HEK293 (cell line): ENCODE data around the gene CCDC28B.

ENCODE experiments used
- CTCF ChIA-PET: fragments of 350-600 bp; formaldehyde crosslinking; extraction: SDS; loops from one replicate; lab custom pipeline; 2021; ENCODE audit warnings: antibody characterized with exemption; lab: Yijun Ruan, JAX
- POLR2A ChIA-PET: fragments of 300-600 bp; formaldehyde crosslinking; extraction: SDS; loops from one replicate; lab custom pipeline; 2020; ENCODE audit warnings: antibody characterized with exemption, inconsistent platforms; lab: Yijun Ruan, JAX
- H3K27ac ChIP-seq: fragments of 200-500 bp; sonication (Bioruptor generic); 2 replicates; pipeline ENCODE4 v1.5.1; 2014; ENCODE audit warnings: low read depth, low read length, control low read depth, inconsistent platforms; ENCODE audit errors: extremely low read depth
- H3K36me3 ChIP-seq, 2 experiments: fragments of 200-500 bp in 1 of 2; sonication (Bioruptor generic) in 1 of 2; 1 replicate in 1 of 2; 2 replicates in 1 of 2; pipeline ENCODE4 v1.5.1; 2014 to 2017; ENCODE audit warnings: inconsistent platforms in 2 of 2, low read length in 2 of 2; ENCODE audit not compliant: control insufficient read depth in 2 of 2, insufficient read depth in 1 of 2
- H3K4me1 ChIP-seq: fragments of 200-500 bp; sonication (Bioruptor generic); 2 replicates; pipeline ENCODE4 v1.5.1; 2014; ENCODE audit warnings: mild to moderate bottlenecking, low read length, inconsistent platforms; ENCODE audit not compliant: control insufficient read depth, insufficient read depth
- H3K4me3 ChIP-seq: 2 replicates; pipeline ENCODE4 v1.5.1; 2011; ENCODE audit warnings: low read depth, mild to moderate bottlenecking, control low read depth, low read length, moderate library complexity
- H3K9me3 ChIP-seq: fragments of 200-500 bp; sonication (Bioruptor generic); 2 replicates; pipeline ENCODE4 v1.5.1; 2014; ENCODE audit warnings: low read depth, low read length, inconsistent platforms; ENCODE audit not compliant: control insufficient read depth, insufficient read depth
- BCL11A ChIP-seq: fragments of 450-650 bp; formaldehyde crosslinking; IDR thresholded peaks from 2 replicates; pipeline ENCODE4 v1.5.1; 2016; ENCODE audit warnings: low read depth, missing biosample characterization, missing genetic modification characterization
- SETDB1 ChIP-seq: IDR thresholded peaks from one replicate; pipeline ENCODE4 v1.6.1; 2017; ENCODE audit warnings: mild to moderate bottlenecking, low read length, moderate library complexity, mixed read lengths; ENCODE audit not compliant: insufficient read length
- ZFHX2 ChIP-seq: fragments of 450-650 bp; formaldehyde crosslinking; conservative IDR thresholded peaks from 2 replicates; pipeline ENCODE4 v1.5.1; 2016; ENCODE audit warnings: missing biosample characterization, missing genetic modification characterization
- ZFP3 ChIP-seq: fragments of 450-650 bp; formaldehyde crosslinking; IDR thresholded peaks from 2 replicates; pipeline ENCODE4 v1.5.1; 2016; ENCODE audit warnings: low read depth, missing biosample characterization, missing genetic modification characterization
- ZIC2 ChIP-seq: fragments of 450-650 bp; formaldehyde crosslinking; IDR thresholded peaks from 2 replicates; pipeline ENCODE4 v1.5.1; 2016; ENCODE audit warnings: missing biosample characterization, missing genetic modification characterization
- ZNF157 ChIP-seq: fragments of 450-650 bp; formaldehyde crosslinking; IDR thresholded peaks from 2 replicates; pipeline ENCODE4 v1.5.1; 2016; ENCODE audit warnings: missing biosample characterization, missing genetic modification characterization
- ZNF23 ChIP-seq: fragments of 450-650 bp; formaldehyde crosslinking; IDR thresholded peaks from 2 replicates; pipeline ENCODE4 v1.5.1; 2016; ENCODE audit warnings: missing biosample characterization, missing genetic modification characterization, borderline replicate concordance
- ZNF266 ChIP-seq: fragments of 450-650 bp; formaldehyde crosslinking; IDR thresholded peaks from 2 replicates; pipeline ENCODE4 v1.5.1; 2016; ENCODE audit warnings: missing biosample characterization, missing genetic modification characterization, low read depth
- ZNF302 ChIP-seq: fragments of 450-650 bp; formaldehyde crosslinking; IDR thresholded peaks from 2 replicates; pipeline ENCODE4 v1.5.1; 2016; ENCODE audit warnings: missing biosample characterization, missing genetic modification characterization, low read depth
- ZNF354C ChIP-seq: fragments of 450-650 bp; formaldehyde crosslinking; IDR thresholded peaks from 2 replicates; pipeline ENCODE4 v1.5.1; 2016; ENCODE audit warnings: missing biosample characterization, missing genetic modification characterization, low read depth, borderline replicate concordance
- ZNF423 ChIP-seq: fragments of 450-650 bp; formaldehyde crosslinking; IDR thresholded peaks from 2 replicates; pipeline ENCODE4 v1.5.1; 2016; ENCODE audit warnings: missing biosample characterization, missing genetic modification characterization
- ZNF48 ChIP-seq: fragments of 450-650 bp; formaldehyde crosslinking; IDR thresholded peaks from 2 replicates; pipeline ENCODE4 v1.5.1; 2016; ENCODE audit warnings: missing biosample characterization, missing genetic modification characterization
- ZNF555 ChIP-seq: fragments of 450-650 bp; formaldehyde crosslinking; conservative IDR thresholded peaks from 2 replicates; pipeline ENCODE4 v1.5.1; 2017; ENCODE audit warnings: missing biosample characterization, mild to moderate bottlenecking, missing genetic modification characterization, inconsistent platforms
- ZNF585B ChIP-seq: fragments of 450-650 bp; formaldehyde crosslinking; IDR thresholded peaks from 2 replicates; pipeline ENCODE4 v1.5.1; 2016; ENCODE audit warnings: missing biosample characterization, missing genetic modification characterization
- ZNF621 ChIP-seq: fragments of 450-650 bp; formaldehyde crosslinking; IDR thresholded peaks from 2 replicates; pipeline ENCODE4 v1.5.1; 2017; ENCODE audit warnings: missing biosample characterization, missing genetic modification characterization
- ZNF677 ChIP-seq: fragments of 450-650 bp; IDR thresholded peaks from 2 replicates; pipeline ENCODE4 v1.5.0; 2018; ENCODE audit warnings: missing biosample characterization, mild to moderate bottlenecking, missing genetic modification characterization, moderate library complexity
- TF ChIP-seq, protein P1 (sequence below): fragments of 450-650 bp; formaldehyde crosslinking; IDR thresholded peaks from 2 replicates; pipeline ENCODE4 v1.5.1; 2016; ENCODE audit warnings: missing biosample characterization, missing genetic modification characterization
- TF ChIP-seq, protein P2 (sequence below): fragments of 450-650 bp; formaldehyde crosslinking; IDR thresholded peaks from 2 replicates; pipeline ENCODE4 v1.5.1; 2016; ENCODE audit warnings: missing biosample characterization, missing genetic modification characterization
- TF ChIP-seq, protein P3 (sequence below): fragments of 450-650 bp; formaldehyde crosslinking; IDR thresholded peaks from 2 replicates; pipeline ENCODE4 v1.5.1; 2017; ENCODE audit warnings: missing biosample characterization, missing genetic modification characterization
- TF ChIP-seq, protein P4 (sequence below): fragments of 450-650 bp; formaldehyde crosslinking; IDR thresholded peaks from 2 replicates; pipeline ENCODE4 v1.5.1; 2016; ENCODE audit warnings: missing biosample characterization, missing genetic modification characterization
- TF ChIP-seq, protein P5 (sequence below): fragments of 450-650 bp; IDR thresholded peaks from 2 replicates; pipeline ENCODE4 v1.5.1; 2018; ENCODE audit warnings: missing biosample characterization, missing genetic modification characterization

CCDC28B gene

DNA sequence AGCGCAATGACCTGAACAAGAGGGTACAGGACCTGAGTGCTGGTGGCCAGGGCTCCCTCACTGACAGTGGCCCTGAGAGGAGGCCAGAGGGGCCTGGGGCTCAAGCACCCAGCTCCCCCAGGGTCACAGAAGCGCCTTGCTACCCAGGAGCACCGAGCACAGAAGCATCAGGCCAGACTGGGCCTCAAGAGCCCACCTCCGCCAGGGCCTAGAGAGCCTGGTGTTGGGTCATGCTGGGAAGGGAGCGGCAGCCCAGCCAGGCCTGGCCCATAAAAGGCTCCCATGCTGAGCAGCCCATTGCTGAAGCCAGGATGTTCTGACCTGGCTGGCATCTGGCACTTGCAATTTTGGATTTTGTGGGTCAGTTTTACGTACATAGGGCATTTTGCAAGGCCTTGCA lies 5.4 kb upstream of the CCDC28B start:
- ChIA-PET CTCF (no interaction called here), POLR2A (interaction anchor here (1.1 to 1.2 kb wide), 2 partner anchors 122 to 141 kb away, joined by 3 read pairs; partner anchors contain the start of gene MARCKSL1)
- H3K27ac ChIP-seq: no peak overlapping the region
- TF ChIP-seq ZNF302 (tag by site-specific recombination): no peak
- no peak for TF ChIP-seq ZNF621 (tag by site-specific recombination)
- no peak for TF ChIP-seq ZNF423 (tag by site-specific recombination)
- TF ChIP-seq ZNF677 (tag by site-specific recombination): no peak
- TF ChIP-seq ZIC2 (tag by site-specific recombination): peak; percentile 90
- TF ChIP-seq ZNF555 (tag by site-specific recombination): no peak
- H3K9me3 ChIP-seq: no peaks in the 10 kb centered on the region
- H3K36me3 ChIP-seq: peaks cover 27 to 91% of the 10 kb centered on the region in 2 experiments
- no peak overlapping the region for H3K4me3 ChIP-seq
- H3K4me1 ChIP-seq: no peaks in the 10 kb centered on the region; the same call in 1 of the 2 replicates

DNA sequence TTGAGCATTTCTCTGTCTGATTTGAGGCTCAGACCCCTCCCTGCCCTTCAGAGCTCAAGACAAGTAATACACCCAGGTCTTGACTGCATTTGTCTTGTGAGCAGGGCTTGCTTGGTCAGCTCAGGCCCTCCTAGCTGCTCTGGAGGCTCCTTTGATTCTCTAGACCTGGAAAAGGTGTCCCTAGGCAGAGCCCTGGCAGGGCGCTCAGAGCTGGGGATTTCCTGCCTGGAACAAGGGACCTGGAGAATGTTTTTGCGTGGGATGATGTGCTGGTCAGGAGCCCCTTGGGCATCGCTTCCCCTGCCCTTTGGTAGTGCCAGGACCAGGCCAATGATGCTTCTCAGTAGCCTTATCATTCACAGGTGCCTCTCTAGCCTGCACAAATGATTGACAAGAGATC lies 4.9 kb upstream of the CCDC28B start:
- no peak overlapping the region for H3K4me3 ChIP-seq
- no peak overlapping the region for H3K27ac ChIP-seq
- ChIA-PET POLR2A (interaction anchor here (0.5 to 5.0 kb wide), 6 partner anchors 7 to 140 kb away, joined by 3 to 25 read pairs (median 4); partner anchors contain the start of genes MARCKSL1 and TXLNA), CTCF (no interaction called here)
- no peaks in the 10 kb centered on the region; the same call in 1 of the 2 replicates for H3K4me1 ChIP-seq
- peaks cover 23 to 85% of the 10 kb centered on the region in 2 experiments; a peak in 2 of 3 replicates for H3K36me3 ChIP-seq
- H3K9me3 ChIP-seq: no peaks in the 10 kb centered on the region
- TF ChIP-seq ZNF621 (tag by site-specific recombination) (no peak), ZNF354C (tag by site-specific recombination) (no peak), ZNF266 (tag by site-specific recombination) (no peak), ZNF157 (no peak), BCL11A (tag by site-specific recombination) (no peak), ZFP3 (no peak), ZNF23 (tag by site-specific recombination) (no peak), SETDB1 (no peak), ZNF48 (tag by site-specific recombination) (no peak), ZFHX2 (tag by site-specific recombination) (no peak), ZNF585B (tag by site-specific recombination) (no peak)
- TF ChIP-seq, protein P1, sequence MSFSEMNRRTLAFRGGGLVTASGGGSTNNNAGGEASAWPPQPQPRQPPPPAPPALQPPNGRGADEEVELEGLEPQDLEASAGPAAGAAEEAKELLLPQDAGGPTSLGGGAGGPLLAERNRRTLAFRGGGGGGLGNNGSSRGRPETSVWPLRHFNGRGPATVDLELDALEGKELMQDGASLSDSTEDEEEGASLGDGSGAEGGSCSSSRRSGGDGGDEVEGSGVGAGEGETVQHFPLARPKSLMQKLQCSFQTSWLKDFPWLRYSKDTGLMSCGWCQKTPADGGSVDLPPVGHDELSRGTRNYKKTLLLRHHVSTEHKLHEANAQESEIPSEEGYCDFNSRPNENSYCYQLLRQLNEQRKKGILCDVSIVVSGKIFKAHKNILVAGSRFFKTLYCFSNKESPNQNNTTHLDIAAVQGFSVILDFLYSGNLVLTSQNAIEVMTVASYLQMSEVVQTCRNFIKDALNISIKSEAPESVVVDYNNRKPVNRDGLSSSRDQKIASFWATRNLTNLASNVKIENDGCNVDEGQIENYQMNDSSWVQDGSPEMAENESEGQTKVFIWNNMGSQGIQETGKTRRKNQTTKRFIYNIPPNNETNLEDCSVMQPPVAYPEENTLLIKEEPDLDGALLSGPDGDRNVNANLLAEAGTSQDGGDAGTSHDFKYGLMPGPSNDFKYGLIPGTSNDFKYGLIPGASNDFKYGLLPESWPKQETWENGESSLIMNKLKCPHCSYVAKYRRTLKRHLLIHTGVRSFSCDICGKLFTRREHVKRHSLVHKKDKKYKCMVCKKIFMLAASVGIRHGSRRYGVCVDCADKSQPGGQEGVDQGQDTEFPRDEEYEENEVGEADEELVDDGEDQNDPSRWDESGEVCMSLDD: no peak
- TF ChIP-seq, protein P2, sequence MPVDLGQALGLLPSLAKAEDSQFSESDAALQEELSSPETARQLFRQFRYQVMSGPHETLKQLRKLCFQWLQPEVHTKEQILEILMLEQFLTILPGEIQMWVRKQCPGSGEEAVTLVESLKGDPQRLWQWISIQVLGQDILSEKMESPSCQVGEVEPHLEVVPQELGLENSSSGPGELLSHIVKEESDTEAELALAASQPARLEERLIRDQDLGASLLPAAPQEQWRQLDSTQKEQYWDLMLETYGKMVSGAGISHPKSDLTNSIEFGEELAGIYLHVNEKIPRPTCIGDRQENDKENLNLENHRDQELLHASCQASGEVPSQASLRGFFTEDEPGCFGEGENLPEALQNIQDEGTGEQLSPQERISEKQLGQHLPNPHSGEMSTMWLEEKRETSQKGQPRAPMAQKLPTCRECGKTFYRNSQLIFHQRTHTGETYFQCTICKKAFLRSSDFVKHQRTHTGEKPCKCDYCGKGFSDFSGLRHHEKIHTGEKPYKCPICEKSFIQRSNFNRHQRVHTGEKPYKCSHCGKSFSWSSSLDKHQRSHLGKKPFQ (tag by site-specific recombination): no peak
- TF ChIP-seq, protein P3, sequence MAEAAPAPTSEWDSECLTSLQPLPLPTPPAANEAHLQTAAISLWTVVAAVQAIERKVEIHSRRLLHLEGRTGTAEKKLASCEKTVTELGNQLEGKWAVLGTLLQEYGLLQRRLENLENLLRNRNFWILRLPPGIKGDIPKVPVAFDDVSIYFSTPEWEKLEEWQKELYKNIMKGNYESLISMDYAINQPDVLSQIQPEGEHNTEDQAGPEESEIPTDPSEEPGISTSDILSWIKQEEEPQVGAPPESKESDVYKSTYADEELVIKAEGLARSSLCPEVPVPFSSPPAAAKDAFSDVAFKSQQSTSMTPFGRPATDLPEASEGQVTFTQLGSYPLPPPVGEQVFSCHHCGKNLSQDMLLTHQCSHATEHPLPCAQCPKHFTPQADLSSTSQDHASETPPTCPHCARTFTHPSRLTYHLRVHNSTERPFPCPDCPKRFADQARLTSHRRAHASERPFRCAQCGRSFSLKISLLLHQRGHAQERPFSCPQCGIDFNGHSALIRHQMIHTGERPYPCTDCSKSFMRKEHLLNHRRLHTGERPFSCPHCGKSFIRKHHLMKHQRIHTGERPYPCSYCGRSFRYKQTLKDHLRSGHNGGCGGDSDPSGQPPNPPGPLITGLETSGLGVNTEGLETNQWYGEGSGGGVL (tag by site-specific recombination): no peak
- TF ChIP-seq, protein P4, sequence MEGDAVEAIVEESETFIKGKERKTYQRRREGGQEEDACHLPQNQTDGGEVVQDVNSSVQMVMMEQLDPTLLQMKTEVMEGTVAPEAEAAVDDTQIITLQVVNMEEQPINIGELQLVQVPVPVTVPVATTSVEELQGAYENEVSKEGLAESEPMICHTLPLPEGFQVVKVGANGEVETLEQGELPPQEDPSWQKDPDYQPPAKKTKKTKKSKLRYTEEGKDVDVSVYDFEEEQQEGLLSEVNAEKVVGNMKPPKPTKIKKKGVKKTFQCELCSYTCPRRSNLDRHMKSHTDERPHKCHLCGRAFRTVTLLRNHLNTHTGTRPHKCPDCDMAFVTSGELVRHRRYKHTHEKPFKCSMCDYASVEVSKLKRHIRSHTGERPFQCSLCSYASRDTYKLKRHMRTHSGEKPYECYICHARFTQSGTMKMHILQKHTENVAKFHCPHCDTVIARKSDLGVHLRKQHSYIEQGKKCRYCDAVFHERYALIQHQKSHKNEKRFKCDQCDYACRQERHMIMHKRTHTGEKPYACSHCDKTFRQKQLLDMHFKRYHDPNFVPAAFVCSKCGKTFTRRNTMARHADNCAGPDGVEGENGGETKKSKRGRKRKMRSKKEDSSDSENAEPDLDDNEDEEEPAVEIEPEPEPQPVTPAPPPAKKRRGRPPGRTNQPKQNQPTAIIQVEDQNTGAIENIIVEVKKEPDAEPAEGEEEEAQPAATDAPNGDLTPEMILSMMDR (tag by site-specific recombination): no peak
- TF ChIP-seq, protein P5, sequence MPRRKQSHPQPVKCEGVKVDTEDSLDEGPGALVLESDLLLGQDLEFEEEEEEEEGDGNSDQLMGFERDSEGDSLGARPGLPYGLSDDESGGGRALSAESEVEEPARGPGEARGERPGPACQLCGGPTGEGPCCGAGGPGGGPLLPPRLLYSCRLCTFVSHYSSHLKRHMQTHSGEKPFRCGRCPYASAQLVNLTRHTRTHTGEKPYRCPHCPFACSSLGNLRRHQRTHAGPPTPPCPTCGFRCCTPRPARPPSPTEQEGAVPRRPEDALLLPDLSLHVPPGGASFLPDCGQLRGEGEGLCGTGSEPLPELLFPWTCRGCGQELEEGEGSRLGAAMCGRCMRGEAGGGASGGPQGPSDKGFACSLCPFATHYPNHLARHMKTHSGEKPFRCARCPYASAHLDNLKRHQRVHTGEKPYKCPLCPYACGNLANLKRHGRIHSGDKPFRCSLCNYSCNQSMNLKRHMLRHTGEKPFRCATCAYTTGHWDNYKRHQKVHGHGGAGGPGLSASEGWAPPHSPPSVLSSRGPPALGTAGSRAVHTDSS (tag by site-specific recombination): no peak
